Ovary (tissue), 3 donors: ENCODE measurements around the gene DNMBP.

ENCODE experiments used
- CTCF ChIP-seq, 3 donors: fragments of 450-650 bp in 2 of 3; fragments of 200-600 bp in 1 of 3; IDR thresholded peaks; one replicate each; pipeline versions ENCODE4 v1.5.1 to v1.8.0; 2016 to 2022; ENCODE audit warnings: antibody characterized with exemption in 3 of 3, mild to moderate bottlenecking in 1 of 3
- POLR2A ChIP-seq: fragments of 450-650 bp; IDR thresholded peaks from one replicate; pipeline ENCODE4 v1.6.1; 2017; ENCODE audit warnings: antibody characterized with exemption, mild to moderate bottlenecking, moderate library complexity
- donor health status: DM: no; HTN: no; CAD: no.

DNA sequence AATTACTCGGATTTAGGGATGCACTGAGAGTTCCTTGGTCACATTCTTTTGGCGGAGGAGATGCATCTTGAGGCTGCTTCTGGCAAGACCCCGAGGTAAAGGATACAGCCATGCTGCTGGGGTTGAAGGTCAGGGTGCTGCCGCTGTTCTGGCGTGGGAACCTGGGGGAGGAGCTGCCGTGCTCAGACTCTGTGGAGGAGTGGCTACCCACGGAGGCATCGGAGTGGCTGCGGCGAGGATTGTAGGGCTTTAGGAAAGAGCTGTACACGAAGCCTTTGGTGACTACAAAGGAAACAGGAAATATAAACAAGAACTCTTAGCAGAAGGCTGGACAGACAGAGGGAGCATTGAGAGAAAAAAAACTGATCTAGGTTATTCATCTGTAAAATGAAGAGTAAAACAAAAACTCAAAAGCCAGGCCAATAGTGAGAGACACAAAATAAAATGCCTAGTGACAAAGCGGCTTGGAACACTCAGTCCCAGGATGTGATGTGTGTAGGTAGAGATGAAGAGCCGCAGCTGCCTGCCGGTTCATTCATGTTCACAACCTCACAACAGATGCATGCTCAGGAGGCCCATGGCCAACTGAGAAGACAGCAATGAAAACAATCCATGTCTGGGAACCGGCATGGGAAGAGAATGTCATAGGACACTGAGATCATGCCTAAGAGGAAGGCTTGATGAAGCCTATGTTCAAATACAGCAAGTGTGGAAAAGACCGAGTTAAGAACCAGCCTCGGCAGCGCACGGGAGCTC is 129.5 kb downstream of the DNMBP start:
- no peak for TF ChIP-seq CTCF (IDR thresholded peaks at IDR 0.05)
- TF ChIP-seq POLR2A = no peak
